HUES64 (cell line): ENCODE results near the gene UPK3BL1.
"Not testable (repeated sequence)": the region's sequence is repeated elsewhere in the genome, so short reads cannot be mapped to it uniquely, and the experiment has no call there.

Experiments
- H3K27ac ChIP-seq: 2 replicates; pipeline ENCODE4 v1.7.0; 2013; ENCODE audit warnings: low read depth, low read length, inconsistent platforms
- H3K27me3 ChIP-seq: 2 replicates; pipeline ENCODE4 v1.6.1; 2013; ENCODE audit warnings: mild to moderate bottlenecking, low read length; ENCODE audit not compliant: insufficient read depth
- H3K36me3 ChIP-seq: 2 replicates; pipeline ENCODE4 v1.6.1; 2013; ENCODE audit warnings: mild to moderate bottlenecking, low read length; ENCODE audit not compliant: insufficient read depth
- H3K4me1 ChIP-seq: 2 replicates; pipeline ENCODE4 v1.6.1; 2013; ENCODE audit warnings: mild to moderate bottlenecking, low read length, moderate library complexity; ENCODE audit not compliant: insufficient read depth
- H3K4me3 ChIP-seq: 2 replicates; pipeline ENCODE4 v1.5.1; 2013; ENCODE audit warnings: mild to moderate bottlenecking, low read length, moderate library complexity
- H3K9ac ChIP-seq: 2 replicates; pipeline ENCODE4 v1.6.1; 2013; ENCODE audit warnings: mild to moderate bottlenecking, low read depth, low read length
- H3K9me3 ChIP-seq: 2 replicates; pipeline ENCODE4 v1.6.1; 2013; ENCODE audit warnings: low read depth, low read length; ENCODE audit not compliant: insufficient read depth
- WGBS: fragments of 150-250, 120-280 bp; methylation state at CpG from one replicate; pipeline ENCODE4 v1.1.7; 2013; ENCODE audit warnings: missing lambda C conversion rate; 5-methylcytosine and 5-hydroxymethylcytosine counted together

UPK3BL1 gene

DNA sequence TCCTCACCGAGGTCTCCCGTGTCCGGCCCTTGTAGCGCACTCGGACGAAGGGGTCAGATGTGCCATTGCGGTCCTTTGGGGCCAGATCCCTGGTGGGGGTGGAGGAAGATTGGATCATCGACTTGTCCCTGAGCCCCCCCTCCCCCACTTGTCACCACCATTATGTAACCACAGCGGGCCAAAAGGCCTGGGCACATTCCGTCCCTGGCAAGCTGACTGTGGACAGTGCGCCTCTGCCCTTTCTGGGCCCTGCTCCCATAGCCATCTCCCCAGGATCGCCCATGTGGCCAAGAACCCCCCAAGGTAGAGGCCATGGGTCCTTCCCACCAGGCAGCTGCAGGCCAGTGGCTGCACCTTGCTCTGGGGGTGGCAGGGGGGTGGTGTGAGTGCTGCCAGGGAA, 40.3 kb downstream of the UPK3BL1 start:
- WGBS: no CpG with 5 or more reads among the region's 12 CpGs
- H3K9me3 ChIP-seq, H3K36me3 ChIP-seq, H3K27ac ChIP-seq, H3K27me3 ChIP-seq, H3K4me1 ChIP-seq, H3K9ac ChIP-seq, H3K4me3 ChIP-seq: not testable (repeated sequence)

DNA sequence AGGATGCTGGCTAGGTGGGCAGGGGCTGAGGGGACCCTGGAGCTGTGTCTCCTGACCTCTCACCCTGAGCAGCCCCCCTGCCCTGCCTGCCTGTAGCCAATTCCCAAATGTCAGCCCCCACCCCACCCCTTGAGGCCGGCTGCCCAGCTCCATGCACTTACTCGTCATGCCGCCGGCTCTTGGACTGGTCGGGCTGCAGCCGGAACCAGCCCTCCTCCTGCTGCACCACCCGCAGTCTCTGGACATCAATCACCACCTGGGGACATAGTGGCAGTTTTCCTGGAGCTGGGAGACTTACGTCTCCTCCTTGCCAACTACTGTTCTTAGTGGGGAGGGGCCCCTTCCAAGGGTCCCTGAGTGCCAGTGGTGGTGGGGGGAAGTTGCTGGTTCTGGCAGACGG, 42.9 kb downstream of the UPK3BL1 start:
- not testable (repeated sequence) for H3K27me3 ChIP-seq, H3K9me3 ChIP-seq, H3K9ac ChIP-seq, H3K4me3 ChIP-seq, H3K36me3 ChIP-seq, H3K27ac ChIP-seq, H3K4me1 ChIP-seq
- WGBS: no CpG with 5 or more reads among the region's 9 CpGs

DNA sequence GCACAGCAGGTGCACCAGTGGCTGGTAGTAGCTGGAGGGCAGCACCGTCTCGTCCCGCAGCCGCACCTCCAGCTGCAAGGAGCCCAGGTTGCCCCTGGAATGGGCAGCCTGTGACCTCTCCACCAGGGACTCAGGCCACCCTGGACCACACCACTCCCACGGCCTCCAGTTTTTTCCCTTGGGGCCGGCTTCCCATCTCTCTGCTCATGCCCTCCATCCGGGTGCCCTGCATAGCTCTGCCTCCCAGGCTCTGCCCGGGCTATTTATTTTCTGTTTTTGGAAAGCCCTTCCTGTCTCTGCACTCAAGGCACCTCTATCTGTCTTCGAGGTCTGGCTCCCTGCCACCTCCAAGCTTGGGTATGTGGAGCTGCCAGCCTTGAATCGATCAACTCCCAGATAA, 46.6 kb downstream of the UPK3BL1 start:
- not testable (repeated sequence) for H3K9me3 ChIP-seq, H3K4me1 ChIP-seq, H3K36me3 ChIP-seq, H3K4me3 ChIP-seq, H3K27ac ChIP-seq, H3K27me3 ChIP-seq, H3K9ac ChIP-seq
- WGBS: 91% methylated on average over 3 of the region's 10 CpGs

DNA sequence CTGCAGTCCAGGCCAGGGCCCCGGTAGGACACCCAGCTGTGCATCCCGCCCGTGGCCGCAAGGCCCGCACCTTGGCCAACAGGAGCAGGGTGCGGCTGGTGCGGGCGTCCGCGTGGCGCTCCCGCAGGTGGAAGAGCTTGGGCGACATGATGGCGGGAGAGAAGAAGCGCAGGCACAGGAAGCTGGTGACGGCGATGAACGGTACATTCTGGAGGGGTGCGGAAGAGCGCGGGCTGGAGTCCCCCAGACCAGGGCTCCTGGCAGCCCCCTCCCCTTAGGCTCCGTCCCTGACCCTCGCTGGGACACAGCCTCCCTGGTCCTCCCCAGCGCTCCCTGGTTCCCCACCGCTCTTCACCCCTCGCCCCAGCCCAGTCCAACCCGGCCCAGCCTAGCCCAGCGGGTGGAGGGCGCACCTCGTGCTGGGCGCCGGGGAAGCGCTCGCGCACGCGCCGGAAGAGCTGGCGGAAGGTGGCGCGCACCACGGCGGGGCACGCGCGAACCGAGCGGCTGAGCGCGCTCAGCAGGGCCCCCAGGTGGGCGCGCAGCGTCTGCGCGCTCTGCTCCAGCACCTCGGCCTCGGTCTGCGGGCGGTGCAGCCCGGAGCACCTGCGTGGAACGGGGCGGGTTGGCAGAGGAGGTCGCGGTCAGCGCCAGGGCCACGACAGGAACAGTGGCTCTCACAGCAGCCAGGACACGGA, 48.8 kb downstream of the UPK3BL1 start:
- not testable (repeated sequence) for H3K27ac ChIP-seq
- WGBS: no CpG with 5 or more reads among the region's 68 CpGs

DNA sequence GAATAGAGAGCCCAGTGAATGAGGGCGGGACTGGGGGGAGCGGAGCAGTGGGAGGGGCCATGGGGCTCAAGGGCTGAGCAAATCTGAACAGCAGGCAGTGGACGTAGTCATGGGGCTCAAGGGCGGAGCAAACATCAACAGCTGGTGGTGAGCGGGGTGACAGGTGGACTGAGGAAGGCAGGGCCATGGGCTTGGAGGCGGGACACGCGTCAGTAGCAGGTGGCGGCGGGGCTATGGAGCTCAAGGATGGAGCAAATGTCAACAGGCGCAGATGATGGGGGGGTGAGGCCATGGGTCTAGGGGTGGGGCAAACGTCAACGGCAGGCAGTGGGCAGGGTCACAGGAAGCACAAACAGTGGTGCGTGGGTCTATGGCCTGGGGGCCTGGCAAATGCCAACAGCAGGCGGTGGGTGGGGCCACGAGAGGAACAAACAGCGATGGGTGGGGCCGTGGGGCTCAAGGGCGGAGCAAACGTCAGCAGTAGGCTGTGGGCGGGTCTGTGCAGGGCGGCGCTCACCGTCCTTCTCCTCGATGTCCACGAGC, 50.0 kb downstream of the UPK3BL1 start:
- H3K4me3 ChIP-seq, H3K27me3 ChIP-seq, H3K9me3 ChIP-seq, H3K36me3 ChIP-seq, H3K4me1 ChIP-seq, H3K9ac ChIP-seq, H3K27ac ChIP-seq: not testable (repeated sequence)
- 20% methylated on average over 8 of the region's 26 CpGs for WGBS

More for the DNA sequence above, 48.8 kb downstream of the UPK3BL1 start:
- H3K4me1 ChIP-seq, H3K36me3 ChIP-seq, H3K9ac ChIP-seq, H3K9me3 ChIP-seq, H3K27me3 ChIP-seq, H3K4me3 ChIP-seq: not testable (repeated sequence)

DNA sequence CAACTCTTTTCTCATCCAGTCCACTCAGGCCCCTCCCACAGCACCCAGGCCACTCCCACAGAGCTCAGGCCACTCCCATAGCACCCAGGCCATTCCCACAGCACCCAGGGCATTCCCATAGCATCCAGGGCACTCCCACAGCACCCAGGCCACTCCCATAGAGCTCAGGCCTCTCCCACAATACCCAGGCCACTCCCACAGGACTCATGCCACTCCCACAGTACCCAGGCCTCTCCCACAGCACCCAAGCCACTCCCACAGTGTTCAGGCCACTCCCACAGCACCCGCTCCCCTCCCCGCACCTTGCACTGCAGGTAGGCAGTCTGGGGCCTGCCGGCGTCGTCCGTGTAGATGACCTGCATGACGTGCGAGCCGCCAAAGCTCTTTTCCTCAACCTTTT, 52.7 kb downstream of the UPK3BL1 start:
- not testable (repeated sequence) for H3K9ac ChIP-seq, H3K36me3 ChIP-seq, H3K27me3 ChIP-seq, H3K4me3 ChIP-seq, H3K9me3 ChIP-seq, H3K4me1 ChIP-seq, H3K27ac ChIP-seq
- WGBS: no CpG with 5 or more reads among the region's 9 CpGs
